ENCODE data around the gene LCNL1.

GRCh38 chr9:136985027-136985602 lies 2.3 kb downstream of the LCNL1 start:
- TF ChIP-seq CTCF (IDR thresholded peaks at IDR 0.05) (no peak), ZFX (IDR thresholded peaks at IDR 0.05; ENCODE audit: borderline replicate concordance) (no peak)
